ENCODE results near the gene SHANK3.

DNA sequence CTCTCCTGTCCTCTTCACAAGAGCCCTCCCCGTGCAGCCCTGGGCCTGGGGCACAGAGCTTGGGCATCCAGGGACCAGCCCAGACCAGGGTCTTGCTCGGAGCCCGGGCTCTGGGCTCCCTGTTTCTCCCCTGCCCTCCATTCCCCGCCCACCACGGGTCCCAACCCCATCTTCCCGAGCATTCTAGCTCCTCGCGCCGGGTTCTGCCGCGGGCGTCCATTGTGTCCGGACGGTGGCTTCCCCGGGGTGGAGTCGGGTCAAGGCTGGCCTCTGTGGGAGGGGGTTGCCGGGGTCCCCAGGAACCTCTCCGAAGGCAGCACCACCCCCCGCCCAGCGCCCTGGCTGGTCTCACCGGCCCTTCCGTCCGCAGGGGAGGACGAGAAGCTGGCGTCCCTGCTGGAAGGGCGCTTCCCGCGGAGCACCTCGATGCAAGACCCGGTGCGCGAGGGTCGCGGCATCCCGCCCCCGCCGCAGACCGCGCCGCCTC, 47.2 kb downstream of the SHANK3 start:
- TF ChIP-seq POLR2AphosphoS5 (IDR thresholded peaks at IDR 0.05; ENCODE audit: low read depth, low read length), result no peak
- TF ChIP-seq TAF1 (IDR thresholded peaks at IDR 0.05; ENCODE audit: borderline replicate concordance, insufficient read depth, low read length), result no peak
- no peak for TF ChIP-seq FOXP2 (optimal IDR thresholded peaks at IDR 0.05; ENCODE audit: borderline replicate concordance, extremely low read depth, extremely low read length, insufficient read depth)
